LNCAP (cell line): Measurements from ENCODE around the gene BIRC3.

Experiments used
- CTCF ChIP-seq: fragments of 450-650 bp; IDR thresholded peaks from 2 replicates; pipeline ENCODE4 v1.5.1; 2017; ENCODE audit warnings: mild to moderate bottlenecking

The BIRC3 gene

GRCh38 chr11:102338479-102339010 is 21.3 kb downstream of the BIRC3 start:
- no peak for TF ChIP-seq CTCF

GRCh38 chr11:102341844-102342318 is 24.6 kb downstream of the BIRC3 start:
- TF ChIP-seq CTCF = peak; percentile 79

GRCh38 chr11:102343809-102344208 is 26.5 kb downstream of the BIRC3 start:
- no peak for TF ChIP-seq CTCF

- TF ChIP-seq CTCF = no peak
Measured at GRCh38 chr11:102345904-102346303, 28.6 kb downstream of the BIRC3 start.

GRCh38 chr11:102346456-102346747 is 29.1 kb downstream of the BIRC3 start:
- TF ChIP-seq CTCF = no peak

GRCh38 chr11:102346748-102347461 is 29.6 kb downstream of the BIRC3 start, which contains the start of gene BIRC2:
Gene BIRC2, plus strand, starts transcription at chr11:102347214. Its CDS starts 2,641 bp downstream, at chr11:102349855.
- TF ChIP-seq CTCF = peak; percentile 86

GRCh38 chr11:102347462-102348370 is 30.4 kb downstream of the BIRC3 start:
- TF ChIP-seq CTCF = no peak
